Motor neuron (in vitro differentiated cells): ENCODE data around the gene ADAMTS4. TPM values are rescaled to one million over a fixed set of nuclear protein-coding genes. Genes with fewer than 3 reads are reported as not detected.
A peak's percentile ranks its signal among the peaks of the same experiment; 100 is the strongest.

ENCODE experiments used
- ATAC-seq, 8 experiments: fragments of 200-7000 bp; cut with Tn5 transposase; replicated peaks in 6 of 8; 2 replicates each; pipeline ENCODE4 v1.8.0; 2021; ENCODE audit warnings: mild to moderate bottlenecking in 8 of 8, moderate library complexity in 8 of 8
- H3K27ac ChIP-seq, 2 donors: fragments of 250-450 bp; sonication (Bioruptor Pico); 2 replicates each; pipeline ENCODE4 v1.9.0; 2021; ENCODE audit warnings: antibody characterized with exemption in 2 of 2, mild to moderate bottlenecking in 2 of 2, moderate library complexity in 1 of 2
- H3K4me1 ChIP-seq, 2 donors: fragments of 250-450 bp; sonication (Bioruptor Pico); replicated peaks in 1 of 2; 2 replicates each; pipeline ENCODE4 v1.6.1; 2021; ENCODE audit warnings: antibody characterized with exemption in 2 of 2, mild to moderate bottlenecking in 2 of 2, moderate library complexity in 1 of 2
- H3K4me3 ChIP-seq, 5 donors: fragments of 250-450 bp; sonication (Bioruptor Pico); 2 replicates each; pipeline ENCODE4 v1.9.0; 2021; ENCODE audit warnings: antibody characterized with exemption in 5 of 5, mild to moderate bottlenecking in 5 of 5, moderate library complexity in 4 of 5
- WGBS, 10 experiments: fragments of 450-650 bp; shearing (Covaris generic); methylation state at CpG; one replicate each; pipeline ENCODE4 v1.0.0; 2022; 5-methylcytosine and 5-hydroxymethylcytosine counted together
- in situ Hi-C, 9 experiments: fragments of 400-800 bp; cut with MboI; loops; one replicate each; pipeline ENCODE4 v1.15.0; 2021; ENCODE audit warnings: low sequenced_read_pairs in 9 of 9, low pct_unique_long_range_greater_than_20kb in 2 of 9; ENCODE audit not compliant: unreplicated experiment in 9 of 9
- total RNA-seq, 8 experiments: library from RNA; unstranded; fragments of 300-600 nt; gene quantifications; 2 replicates each; pipeline versions ENCODE4 v1.2.3 to v1.2.4, GENCODE V29; 2022

Gene ADAMTS4
- total RNA-seq, 8 experiments from 2014 or later = 0.33 to 18.5 (median 2.3) TPM

DNA sequence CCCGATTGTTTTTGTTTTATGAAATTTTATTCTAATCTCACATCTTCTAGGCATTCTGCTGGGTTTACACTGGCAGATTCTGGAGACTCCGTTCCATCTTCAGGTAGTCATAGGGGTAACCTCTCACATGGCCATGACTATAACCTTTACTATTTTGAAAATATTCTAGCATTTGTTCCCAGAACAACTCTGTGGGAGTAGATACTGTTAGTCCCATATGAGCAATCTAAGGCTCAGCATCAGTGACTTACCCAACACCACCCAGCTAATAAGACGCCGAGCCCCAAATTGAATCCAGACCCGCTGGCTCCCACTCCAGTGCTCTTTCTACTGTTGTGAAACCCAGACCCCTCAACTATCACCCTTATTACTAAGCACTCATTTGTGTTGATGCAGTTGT lies 9.8 kb downstream of the ADAMTS4 start:
- H3K4me1 ChIP-seq = peaks cover 3 to 4% of the 10 kb centered on the region in 2 donors
- no peak overlapping the region for H3K27ac ChIP-seq
- 15 to 100% (median 90%) methylated on average over 3 to 5 of the region's 5 CpGs; no CpG with 5 or more reads in 5 of the 10 experiments for WGBS, 10 experiments
- H3K4me3 ChIP-seq = no peak overlapping the region
- ATAC-seq = peak in 1 of 8 experiments; percentile 1
- in situ Hi-C loops = no loop called here

DNA sequence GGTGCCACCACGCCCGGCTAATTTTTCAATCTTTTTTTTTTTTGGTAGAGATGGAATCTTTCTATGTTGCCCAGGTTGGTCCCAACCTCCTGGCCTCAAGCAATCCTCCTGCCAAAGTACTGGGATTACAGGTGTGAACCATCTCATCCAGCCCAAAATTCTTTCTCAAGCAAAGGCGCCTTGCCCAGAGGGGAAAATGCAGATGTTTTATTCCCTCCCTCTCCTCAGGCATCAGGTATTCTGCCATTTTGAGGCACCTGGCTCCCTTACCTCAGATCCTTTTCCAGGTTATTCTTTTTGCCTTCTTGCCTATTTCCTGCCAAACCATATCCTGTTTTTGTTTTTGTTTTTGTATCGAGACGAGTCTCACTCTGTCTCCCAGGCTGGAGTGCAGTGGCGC lies 10.5 kb downstream of the ADAMTS4 start:
- no peak for ATAC-seq
- Histone ChIP-seq H3K27ac (no peak overlapping the region), H3K4me1 (peaks cover 3 to 4% of the 10 kb centered on the region in 2 donors), H3K4me3 (no peak overlapping the region)
- in situ Hi-C loops = no loop called here
- WGBS, 10 experiments = 60 to 100% (median 86%) methylated on average over 1 to 5 of the region's 6 CpGs; no CpG with 5 or more reads in 2 of the 10 experiments

DNA sequence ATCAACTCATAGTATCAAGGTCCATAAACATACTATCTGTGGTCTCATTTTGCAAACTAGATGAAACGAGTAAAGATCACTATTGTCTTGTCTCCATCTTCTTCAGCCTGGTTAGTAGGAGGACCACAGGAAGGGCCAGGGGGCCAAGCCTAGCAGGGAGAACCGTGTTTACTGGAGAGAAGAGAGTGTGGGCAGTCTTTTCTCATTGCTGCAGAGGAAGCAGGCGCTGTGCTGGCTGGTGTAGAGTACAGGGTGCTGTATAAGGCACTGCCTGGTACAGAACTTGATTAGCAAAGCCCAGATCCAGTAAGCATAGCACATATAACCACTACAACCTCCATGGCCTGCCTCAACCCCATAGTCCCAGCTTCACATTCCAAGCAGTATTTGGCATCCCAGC lies 11.5 kb downstream of the ADAMTS4 start:
- Histone ChIP-seq H3K4me3 (no peak overlapping the region), H3K27ac (no peak overlapping the region), H3K4me1 (no peaks in the 10 kb centered on the region)
- peak in 2 of 8 experiments; percentile 0 to 17 for ATAC-seq
- in situ Hi-C loops = no loop called here
- 0 to 100% (median 80%) methylated on average over 1 to 3 of the region's 3 CpGs; no CpG with 5 or more reads in 1 of the 10 experiments for WGBS, 10 experiments

- in situ Hi-C loops = no loop called here
- Histone ChIP-seq H3K4me1 (no peaks in the 10 kb centered on the region), H3K27ac (no peak overlapping the region), H3K4me3 (no peak overlapping the region)
- WGBS, 10 experiments = 11 to 71% (median 40%) methylated on average over 1 to 2 of the region's 2 CpGs; no CpG with 5 or more reads in 1 of the 10 experiments
- ATAC-seq = peak in 1 of 8 experiments; percentile 0
These were observed 13.0 kb downstream of the ADAMTS4 start for GRCh38 chr1:161185732-161186311.

- peak in 3 of 8 experiments; percentile 33 to 44 (median 35) for ATAC-seq
- in situ Hi-C loops = no loop called here
- Histone ChIP-seq H3K4me3 (no peak overlapping the region), H3K27ac (no peak overlapping the region), H3K4me1 (no peaks in the 10 kb centered on the region)
- 7 to 43% (median 38%) methylated on average over 1 to 3 of the region's 3 CpGs; no CpG with 5 or more reads in 3 of the 10 experiments for WGBS, 10 experiments
These were observed 13.6 kb downstream of the ADAMTS4 start for GRCh38 chr1:161185282-161185682.

DNA sequence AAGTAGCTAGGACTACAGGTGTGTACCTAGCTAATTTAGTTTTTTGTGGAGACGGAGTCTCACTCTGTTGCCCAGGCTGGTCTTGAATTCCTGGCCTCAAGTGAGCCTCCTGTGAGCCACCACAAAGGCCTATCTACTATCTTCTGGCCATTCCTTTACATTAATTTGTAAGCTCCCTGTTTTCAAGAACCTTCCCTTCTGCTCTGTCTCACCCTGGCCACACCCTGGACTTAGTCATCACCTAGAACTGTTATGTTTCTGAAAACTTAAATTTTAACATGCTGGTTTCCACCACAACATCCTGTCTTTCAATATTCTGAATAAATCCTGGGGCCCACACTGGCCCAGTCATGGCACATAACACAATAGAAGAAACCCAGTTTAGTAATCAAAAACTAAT lies 16.6 kb downstream of the ADAMTS4 start:
- in situ Hi-C loops = no loop called here
- 17 to 100% (median 85%) methylated on average over 1 of the region's 1 CpG; no CpG with 5 or more reads in 2 of the 10 experiments for WGBS, 10 experiments

GRCh38 chr1:161180639-161181038 lies 18.2 kb downstream of the ADAMTS4 start:
- no peak for ATAC-seq
- Histone ChIP-seq H3K4me3 (no peak overlapping the region), H3K27ac (no peak overlapping the region), H3K4me1 (peaks cover 12 to 13% of the 10 kb centered on the region in 2 donors)
- in situ Hi-C loops = no loop called here
- WGBS, 10 experiments = 0 to 60% (median 38%) methylated on average over 1 of the region's 1 CpG; no CpG with 5 or more reads in 3 of the 10 experiments

More for the DNA sequence above, 16.6 kb downstream of the ADAMTS4 start:
- Histone ChIP-seq H3K27ac (no peak overlapping the region), H3K4me3 (no peak overlapping the region), H3K4me1 (peaks cover 7% of the 10 kb centered on the region in 2 donors)
- peak in 2 of 8 experiments; percentile 22 to 60 for ATAC-seq

- 70 to 100% (median 95%) methylated on average over 1 to 3 of the region's 3 CpGs; no CpG with 5 or more reads in 2 of the 10 experiments for WGBS, 10 experiments
- ATAC-seq = no peak
- Histone ChIP-seq H3K27ac (no peak overlapping the region), H3K4me3 (no peak overlapping the region), H3K4me1 (peaks cover 12 to 13% of the 10 kb centered on the region in 2 donors)
- in situ Hi-C loops = no loop called here
These were observed 19.2 kb downstream of the ADAMTS4 start for GRCh38 chr1:161179698-161180097.

DNA sequence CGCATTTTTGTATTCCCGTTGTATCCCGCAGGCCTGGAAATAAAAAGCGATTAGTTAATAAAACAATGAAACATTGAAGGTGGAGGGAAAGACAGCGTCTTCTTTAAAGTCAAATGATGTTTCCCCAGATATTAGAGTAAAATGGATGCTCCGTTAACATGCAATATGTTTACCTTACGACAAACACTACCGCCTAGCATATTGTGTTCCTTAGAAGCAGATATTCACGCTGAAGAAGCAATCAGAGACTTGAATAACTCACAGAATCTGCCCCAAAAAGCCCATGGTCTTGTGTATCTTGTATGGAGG lies 21.0 kb downstream of the ADAMTS4 start:
- peak overlapping the region; percentile 59 to 87 (median 72) for H3K4me3 ChIP-seq
- H3K4me1 ChIP-seq = peaks cover 12 to 13% of the 10 kb centered on the region in 2 donors
- in situ Hi-C loops = no loop called here
- ATAC-seq = no peak
- H3K27ac ChIP-seq = peak overlapping the region; percentile 73 to 84
- WGBS, 10 experiments = 59 to 84% (median 71%) methylated on average over 2 to 9 of the region's 9 CpGs

- Histone ChIP-seq H3K4me1 (peaks cover 12 to 13% of the 10 kb centered on the region in 2 donors), H3K4me3 (peak within 1 kb of the TSS; percentile 59 to 87 (median 72)), H3K27ac (peak within 1 kb of the TSS; percentile 73 to 84)
- ATAC-seq = peak; percentile 78 to 97 (median 97)
- in situ Hi-C loops = no loop called here
- 11 to 100% (median 21%) methylated on average over 4 to 21 of the region's 50 CpGs; no CpG with 5 or more reads in 3 of the 10 experiments for WGBS, 10 experiments
These were observed 21.5 kb downstream of the ADAMTS4 start, which contains the start of gene B4GALT3 for GRCh38 chr1:161177112-161177935. TSS of gene B4GALT3 (minus strand) at chr1:161177507. CDS start at chr1:161176060, 1,447 bp downstream.

DNA sequence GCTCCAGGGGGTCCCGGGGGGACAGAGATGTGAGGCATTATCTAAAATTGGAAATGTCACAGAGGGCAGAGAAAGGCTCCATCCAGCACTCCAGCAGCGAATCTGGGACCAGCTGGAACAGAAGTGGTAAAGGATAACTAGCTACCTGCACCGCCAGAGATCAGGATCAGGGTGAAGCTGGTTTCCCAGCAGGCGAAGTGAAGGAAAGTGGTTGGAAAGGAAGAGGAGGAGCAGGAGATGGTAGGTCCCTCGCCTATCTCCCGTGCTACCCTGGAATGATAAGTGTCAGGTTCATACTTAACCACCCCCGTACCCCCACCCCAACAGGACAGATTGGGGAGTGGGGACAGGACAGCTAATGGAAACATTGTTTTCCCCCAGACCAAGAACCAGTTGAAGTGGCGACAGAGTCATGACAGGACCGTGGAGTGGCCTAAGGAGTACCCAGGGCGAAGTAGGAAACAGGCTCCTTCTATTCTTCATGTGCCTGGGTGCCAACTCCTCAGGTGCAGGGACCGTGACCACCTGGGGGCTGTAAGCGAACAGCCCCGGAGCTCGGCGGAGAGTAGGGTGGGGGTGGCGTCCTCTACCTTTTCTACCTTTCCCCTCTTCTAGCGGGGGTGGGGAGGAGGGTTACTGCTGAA lies 22.3 kb downstream of the ADAMTS4 start:
- WGBS, 10 experiments = 24 to 100% (median 33%) methylated on average over 1 to 8 of the region's 17 CpGs; no CpG with 5 or more reads in 4 of the 10 experiments
- H3K4me1 ChIP-seq = peaks cover 12 to 13% of the 10 kb centered on the region in 2 donors
- in situ Hi-C loops = no loop called here
- ATAC-seq = peak in 3 of 8 experiments; percentile 3 to 6 (median 5)
- peak overlapping the region; percentile 73 to 84 for H3K27ac ChIP-seq
- H3K4me3 ChIP-seq = peak overlapping the region; percentile 59 to 87 (median 72)

GRCh38 chr1:161175771-161176453 lies 22.9 kb downstream of the ADAMTS4 start:
- 85 to 94% (median 87%) methylated on average over 5 to 9 of the region's 10 CpGs; no CpG with 5 or more reads in 6 of the 10 experiments for WGBS, 10 experiments
- no peak for ATAC-seq
- Histone ChIP-seq H3K4me3 (peak overlapping the region in 4 of 5 donors; percentile 59 to 86 (median 70)), H3K4me1 (peaks cover 12 to 13% of the 10 kb centered on the region in 2 donors), H3K27ac (no peak overlapping the region)
- in situ Hi-C loops = no loop called here
